HG02588 (cell line): Measurements from ENCODE around the gene CCDC7.
"Not testable (repeated sequence)": the region's sequence is repeated elsewhere in the genome, so short reads cannot be mapped to it uniquely, and the experiment has no call there.

Experiments
- ATAC-seq: cut with Tn5 transposase; IDR thresholded peaks from one replicate; pipeline ENCODE4 v1.9.1; 2021; ENCODE audit warnings: mild to moderate bottlenecking, moderate library complexity; ENCODE audit not compliant: unreplicated experiment

The CCDC7 gene

DNA sequence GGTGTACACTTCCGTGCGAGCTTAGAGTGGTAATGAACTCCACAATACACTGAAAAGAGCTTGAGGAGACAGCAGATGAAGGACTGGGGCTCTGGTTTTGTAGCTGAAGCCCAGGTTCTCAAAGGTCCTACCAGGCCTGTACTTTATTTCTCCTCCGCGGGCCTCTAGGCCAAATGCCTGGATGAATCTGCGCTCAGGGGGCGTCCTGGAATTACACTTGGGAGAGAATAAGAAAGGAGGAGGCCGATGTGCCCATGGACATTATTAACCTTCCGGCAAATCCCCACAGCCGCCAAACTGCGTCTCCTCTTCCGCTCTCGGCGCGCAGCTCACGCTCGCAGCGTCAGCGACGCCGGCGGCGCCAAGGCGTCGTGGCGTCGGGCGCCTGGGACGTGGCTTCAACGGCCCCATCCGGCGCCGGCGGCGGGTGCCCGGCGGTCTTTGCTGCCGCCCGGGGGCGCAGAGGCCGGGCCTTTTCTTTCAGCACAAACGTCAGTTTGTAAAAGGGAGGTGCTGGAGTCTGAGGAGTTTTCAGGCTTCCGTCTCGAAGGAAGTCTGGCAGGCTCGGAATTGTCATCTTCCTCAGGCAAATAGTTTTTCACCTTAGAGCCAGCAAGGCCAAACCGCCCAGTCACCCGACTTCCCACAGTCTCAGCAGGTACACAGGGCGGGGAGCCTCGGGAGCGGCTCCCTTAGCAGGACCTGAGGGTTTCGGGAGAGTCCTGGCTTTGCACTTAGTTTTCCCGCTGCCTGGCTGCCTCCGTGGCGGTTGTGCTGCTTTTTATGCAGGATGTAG is at the start of gene CCDC7:
CCDC7 (plus strand) TSS at position 401 of the 796 bp plus-strand sequence. CDS start 5,503 bp downstream, outside the sequence.
- peak; percentile 99 for ATAC-seq

DNA sequence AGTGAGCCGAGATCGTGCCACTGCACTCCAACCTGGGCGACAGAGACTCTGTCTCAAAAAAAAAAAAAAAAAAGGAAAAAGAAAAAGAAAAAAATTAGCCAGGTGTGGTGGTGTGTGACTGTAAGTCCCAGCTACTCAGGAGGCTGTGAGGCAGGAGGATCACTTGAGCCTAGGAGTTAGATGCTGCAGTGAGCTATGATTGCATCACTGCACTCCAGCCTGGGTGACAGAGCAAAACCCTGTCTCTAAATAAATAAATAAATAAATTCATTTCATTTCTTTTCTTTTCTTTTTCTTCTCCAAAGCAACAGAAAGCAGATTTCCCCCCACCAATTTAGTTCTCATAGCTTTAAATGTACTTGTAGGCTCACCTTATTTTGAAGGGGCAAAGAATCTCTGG is 48.8 kb upstream of the CCDC7 start:
- ATAC-seq = not testable (repeated sequence)

DNA sequence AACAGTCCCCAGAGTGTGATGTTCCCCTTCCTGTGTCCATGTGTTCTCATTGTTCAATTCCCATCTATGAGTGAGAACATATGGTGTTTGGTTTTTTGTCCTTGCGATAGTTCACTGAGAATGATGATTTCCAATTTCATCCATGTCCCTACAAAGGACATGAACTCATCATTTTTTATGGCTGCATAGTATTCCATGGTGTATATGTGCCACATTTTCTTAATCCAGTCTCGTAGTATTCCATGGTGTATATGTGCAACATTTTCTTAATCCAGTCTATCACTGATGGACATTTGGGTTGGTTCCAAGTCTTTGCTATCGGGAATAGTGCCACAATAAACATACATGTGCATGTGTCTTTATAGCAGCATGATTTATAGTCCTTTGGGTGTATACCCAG is 46.2 kb upstream of the CCDC7 start:
- not testable (repeated sequence) for ATAC-seq

DNA sequence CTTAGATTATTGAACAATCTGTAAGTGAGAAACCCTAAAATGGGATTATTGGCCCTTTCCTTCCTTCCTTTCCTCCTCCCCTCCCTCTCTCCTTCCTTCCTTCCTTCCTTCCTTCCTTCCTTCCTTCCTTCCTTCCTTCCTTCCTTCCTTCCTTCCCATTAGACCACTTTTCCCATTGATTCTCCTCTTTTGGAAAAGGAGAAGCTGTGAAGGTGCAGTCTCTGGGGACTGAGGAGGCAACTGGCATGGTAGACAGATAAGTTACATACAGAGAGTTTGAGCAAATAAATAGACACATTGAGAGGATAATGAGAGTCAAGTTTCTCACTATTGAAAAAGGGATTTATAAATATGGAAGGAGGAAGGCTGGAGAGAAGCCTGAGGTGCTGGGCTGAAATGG is 45.0 kb upstream of the CCDC7 start:
- no peak for ATAC-seq

DNA sequence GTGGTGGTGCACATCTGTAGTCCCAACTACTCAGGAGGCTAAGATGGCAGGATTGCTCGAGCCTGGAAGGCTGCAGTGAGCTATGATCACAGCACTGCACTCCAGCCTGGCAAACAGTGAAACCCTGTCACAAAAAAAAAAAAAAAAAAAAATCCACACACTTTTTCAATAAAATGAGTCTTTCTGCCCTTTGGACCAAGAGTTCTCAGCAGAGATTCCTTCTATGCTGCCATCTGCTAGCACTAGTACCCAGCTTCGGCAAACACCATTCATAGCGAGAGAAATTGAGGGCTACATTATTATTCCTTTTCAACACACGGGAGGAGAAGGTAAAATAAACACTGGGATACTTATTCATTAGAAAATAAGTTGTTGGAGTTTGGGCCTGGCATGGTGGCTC is 43.4 kb upstream of the CCDC7 start:
- no peak for ATAC-seq

DNA sequence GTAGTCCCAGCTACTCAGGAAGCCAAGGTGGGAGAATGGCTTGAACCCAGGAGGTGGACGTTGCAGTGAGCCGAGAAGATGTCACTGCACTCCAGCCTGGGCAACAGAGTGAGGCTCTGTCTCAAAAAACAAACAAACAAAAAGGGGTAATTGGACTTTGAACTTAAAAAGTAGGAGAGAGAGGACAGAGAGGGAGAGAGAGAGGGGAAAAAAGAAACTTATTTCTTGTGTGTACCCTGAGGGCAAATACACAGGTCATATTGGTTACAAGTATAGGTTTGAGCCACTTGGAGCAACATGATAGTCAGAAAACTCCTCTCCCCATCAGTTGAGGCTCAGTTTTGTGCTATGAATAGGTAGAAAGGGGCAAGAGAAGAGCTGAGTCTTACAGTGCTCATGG is 42.8 kb upstream of the CCDC7 start:
- no peak for ATAC-seq

DNA sequence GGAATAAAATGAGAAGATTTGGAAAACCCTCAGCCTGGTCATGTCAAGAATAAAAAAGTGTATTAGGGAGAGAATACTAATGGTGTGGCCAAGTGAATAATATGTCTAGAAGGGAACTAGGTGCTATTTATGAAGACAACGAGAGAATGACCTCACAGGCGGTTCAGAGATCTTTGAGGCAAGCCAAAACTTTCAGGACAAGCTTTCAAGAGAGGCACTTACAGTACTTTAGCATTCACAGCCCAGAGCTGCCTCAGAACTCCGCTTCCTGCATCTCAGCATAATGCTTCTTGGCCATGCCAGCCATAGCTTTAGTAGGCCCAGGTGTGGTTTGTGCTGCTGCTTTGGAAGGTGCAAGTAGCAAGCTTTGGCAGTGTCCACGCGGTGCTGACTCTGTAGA is 37.2 kb upstream of the CCDC7 start:
- no peak for ATAC-seq

DNA sequence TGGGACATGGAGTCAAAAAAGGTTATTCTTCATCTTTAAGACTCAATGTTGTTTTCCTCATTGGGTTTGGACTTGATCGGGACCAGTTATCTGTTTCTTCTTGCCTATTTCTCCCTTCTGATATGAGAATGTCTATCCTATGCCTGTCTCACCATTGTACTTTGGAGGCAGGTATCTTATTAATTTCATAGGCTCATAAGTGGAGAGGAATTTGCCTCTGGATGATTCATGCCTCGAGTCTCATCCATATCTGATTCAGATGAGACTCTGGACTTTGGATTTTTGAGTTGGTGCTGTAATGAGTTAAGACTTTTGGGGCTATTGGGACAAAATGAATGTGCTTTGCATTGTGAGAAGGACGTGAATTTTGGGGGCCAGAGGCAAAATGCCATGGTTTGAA is 36.2 kb upstream of the CCDC7 start:
- ATAC-seq = no peak

DNA sequence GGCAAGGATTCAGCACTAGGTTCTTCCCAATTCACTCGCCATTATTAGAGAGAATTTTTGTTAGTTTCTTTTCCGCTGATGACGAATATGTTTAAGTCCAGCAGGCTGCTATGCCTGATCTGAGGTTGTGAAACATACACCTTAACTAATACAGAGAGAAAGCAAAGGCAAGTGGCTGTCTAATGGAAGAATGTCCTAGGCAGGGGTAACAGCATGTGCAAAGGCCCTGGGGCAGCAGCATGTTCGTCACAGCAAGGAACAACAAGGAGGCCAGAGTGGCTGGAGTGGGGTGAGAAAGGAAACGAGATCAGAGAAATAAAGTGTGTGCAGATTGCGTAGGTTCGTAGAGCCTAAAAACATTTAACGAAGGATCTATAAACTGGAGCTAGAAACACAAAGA is 35.4 kb upstream of the CCDC7 start:
- ATAC-seq = no peak

DNA sequence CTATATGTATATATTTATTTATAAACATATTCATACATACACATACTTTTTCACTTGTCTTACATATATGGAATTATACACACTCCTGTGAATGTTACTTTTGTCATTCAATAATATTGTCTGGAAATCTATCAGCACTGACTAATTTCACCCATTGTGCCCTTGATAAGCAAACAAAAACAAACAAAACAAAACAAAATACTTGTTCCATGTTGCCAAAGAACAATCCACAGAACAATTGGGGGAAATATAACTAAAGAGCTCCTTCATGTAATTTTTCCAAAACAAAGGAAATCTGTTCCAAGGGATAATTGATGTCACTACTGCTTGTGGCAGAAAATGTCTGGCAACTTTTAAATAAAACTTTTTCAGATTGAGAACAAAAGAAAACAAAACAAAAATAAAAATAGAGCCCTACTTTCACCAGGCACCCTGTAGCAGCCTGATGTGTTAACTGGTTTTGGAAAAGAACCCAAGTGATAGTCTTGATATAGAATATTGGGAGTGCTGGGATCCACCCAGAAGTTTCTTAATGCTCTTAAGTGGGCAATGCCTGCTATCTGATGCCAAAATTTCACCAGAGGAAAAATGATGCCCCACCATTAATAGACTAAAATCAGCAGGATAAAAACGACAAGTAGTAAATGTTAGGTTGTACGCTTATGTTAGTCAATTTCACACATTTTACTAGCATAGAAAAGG is 34.0 kb upstream of the CCDC7 start:
- ATAC-seq = no peak

DNA sequence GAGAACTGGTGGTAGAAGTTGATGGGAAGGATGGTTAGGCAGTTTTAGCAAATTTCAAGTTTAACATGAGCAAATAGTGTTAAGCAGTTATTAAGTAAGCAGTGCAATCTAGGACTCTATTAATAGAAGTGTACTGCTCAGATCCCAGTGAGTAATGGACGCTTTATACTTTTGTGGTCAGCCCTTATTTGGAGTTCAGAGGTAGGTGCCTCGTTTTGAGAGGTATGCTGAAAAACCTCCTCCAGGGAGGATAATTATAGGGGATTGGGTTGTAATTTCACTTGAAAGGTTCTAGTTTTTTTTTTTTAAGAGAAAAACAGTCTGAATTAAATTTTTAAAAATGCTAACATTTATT is 33.5 kb upstream of the CCDC7 start:
- ATAC-seq = no peak

DNA sequence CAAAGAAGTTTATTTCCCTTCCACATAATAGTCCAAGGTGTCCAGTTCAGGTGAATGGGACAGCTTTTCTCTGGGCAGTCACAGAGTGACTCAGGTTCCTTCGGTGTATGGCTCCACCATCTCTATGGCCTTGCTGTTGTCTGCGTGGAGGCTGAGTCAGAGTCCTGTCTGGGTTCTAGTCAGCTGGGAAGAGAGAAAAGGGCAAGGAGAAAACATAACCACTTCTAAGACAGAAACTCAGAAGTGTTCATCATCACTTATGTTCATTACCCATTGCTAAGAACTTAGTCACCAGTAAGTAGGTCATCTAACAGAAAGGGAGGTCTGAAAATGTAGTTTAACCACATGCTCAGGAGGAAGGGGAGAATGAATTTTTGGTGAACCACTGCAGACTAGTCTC is 32.4 kb upstream of the CCDC7 start:
- no peak for ATAC-seq

DNA sequence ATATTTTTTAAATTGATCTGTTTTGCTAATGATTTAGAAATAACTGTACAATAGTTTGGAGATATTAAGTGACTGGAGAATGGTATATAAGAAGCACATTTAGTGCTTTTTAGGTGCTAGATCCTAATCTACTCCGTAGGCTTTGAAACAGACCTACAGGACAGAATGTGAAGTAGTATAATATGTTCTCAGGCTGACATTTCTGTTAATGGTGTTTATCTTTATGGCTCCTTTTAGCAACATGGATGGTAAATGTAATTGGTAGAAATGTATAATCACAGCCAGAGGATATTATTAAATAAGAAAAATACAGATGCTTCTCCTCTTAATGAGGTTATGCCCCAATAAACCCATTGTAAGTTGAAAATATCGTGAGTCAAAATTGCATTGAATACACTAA is 30.6 kb upstream of the CCDC7 start:
- ATAC-seq = no peak

DNA sequence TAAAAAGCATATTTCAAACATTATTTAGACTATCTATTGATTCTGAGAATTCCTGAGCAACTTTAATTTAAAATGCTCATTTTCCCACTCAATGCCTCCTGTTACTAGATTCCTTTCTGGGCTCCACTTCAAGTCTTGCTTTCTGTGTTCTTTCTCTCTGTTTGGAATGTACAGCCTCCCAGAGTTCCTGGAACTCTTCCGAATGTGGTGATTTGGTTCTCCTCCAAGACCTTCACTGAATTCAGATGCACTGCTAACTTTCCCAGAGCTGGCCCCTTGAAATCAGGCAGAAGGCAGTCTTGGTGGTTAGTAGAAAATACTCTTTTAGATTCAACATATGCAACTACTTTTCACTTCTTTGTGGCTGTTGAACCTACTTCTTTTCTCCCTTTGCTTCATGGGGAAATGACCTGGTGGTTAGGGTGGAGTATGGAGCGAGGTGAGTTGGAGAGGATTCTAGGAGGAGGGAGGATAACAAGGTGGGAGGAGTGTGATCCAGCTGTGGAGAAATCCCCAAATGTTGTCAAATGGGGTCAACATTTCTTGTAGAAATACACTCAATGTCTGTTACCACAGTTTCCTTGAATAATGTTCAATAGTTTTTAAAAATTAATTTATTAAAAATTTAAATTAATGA is 27.9 kb upstream of the CCDC7 start:
- ATAC-seq = no peak

DNA sequence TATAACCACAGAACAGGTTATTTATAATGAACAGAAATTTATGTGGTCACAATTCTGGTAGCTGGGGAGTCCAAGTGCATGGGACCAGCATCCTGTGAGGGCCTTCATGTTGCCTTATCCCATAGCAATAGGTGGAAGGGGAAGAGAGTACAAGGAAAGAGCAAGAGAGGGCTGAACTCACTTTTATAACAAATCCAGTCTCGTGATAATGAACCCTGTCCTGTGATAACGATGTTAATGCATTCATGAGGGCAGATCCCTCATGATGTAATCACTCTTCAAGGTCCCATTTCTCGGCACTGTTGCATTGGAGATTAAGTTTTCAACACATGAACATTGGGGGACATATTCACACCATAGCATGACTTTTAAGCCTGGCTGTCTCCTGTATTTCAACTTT is 27.4 kb upstream of the CCDC7 start:
- ATAC-seq = no peak

DNA sequence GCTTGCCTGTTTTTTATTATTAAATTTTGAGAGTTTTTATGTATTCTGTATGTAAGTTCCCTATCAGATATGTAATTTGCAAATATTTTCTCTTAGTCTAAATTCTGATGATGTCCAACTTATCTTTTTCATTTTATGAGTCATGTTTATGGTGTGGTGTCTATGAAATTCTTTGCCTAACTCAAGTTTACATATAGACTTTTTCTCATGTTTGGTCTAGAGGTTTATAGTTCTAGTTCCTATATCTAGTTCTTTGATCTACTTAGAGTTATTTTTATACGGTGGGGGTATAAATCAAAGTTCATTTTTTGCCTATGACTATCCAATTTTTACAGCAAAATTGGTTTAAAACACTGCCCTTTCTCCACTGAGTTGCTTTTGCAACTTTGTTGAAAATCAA is 26.3 kb upstream of the CCDC7 start:
- no peak for ATAC-seq

DNA sequence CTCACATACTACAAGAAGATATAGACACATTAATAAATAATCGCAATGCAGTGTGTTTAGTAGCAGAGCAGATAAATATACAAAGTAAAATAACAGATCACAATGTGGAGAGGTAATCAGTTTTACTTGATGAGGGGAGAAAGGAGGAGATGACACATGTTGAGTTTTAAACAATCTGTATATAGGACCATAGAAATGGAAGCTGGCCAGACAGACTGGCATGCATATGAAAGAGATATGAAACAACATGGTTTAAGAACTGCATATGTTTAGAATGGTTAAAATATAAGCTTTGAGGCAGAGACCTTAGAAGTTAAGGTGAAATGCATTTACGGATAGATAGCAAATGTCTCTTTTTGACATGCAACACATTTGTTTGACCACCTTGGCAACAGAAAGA is 19.8 kb upstream of the CCDC7 start:
- ATAC-seq = no peak

DNA sequence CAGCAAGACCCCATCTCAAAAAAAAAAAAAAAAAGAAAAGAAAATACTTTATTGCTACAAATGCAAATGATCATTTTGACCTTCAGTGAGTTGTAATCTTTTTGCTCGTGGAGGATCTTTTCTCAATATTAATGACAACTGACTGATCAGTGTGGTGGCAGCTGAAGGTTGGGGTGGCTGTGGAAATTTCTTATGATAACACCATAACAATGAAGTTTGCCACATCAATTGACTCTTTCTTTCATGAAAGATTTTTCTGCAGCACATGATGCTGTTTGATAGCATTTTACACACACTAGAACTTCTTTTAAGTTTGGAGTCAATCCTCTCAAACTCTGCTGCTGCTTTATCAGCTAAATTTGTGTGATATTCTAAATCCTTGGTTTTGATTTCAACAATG is 12.4 kb upstream of the CCDC7 start:
- no peak for ATAC-seq

DNA sequence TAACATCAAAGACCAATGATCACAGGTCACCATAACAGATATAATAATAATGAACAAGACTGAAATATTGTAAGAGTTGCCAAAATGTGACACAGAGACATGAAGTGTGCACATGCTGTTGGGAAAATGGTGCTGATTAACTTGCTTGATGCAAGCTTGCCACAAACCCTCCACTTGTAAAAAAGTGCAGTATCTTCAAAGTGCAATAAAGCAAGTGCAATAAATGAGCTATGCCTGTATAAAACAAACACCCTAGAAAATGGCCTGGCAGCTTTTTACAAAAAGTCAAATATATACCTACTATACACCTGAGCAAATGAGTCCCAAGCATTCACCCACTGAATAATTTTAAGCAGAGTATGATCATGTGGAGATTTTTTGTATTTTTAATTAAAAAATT is 9.7 kb upstream of the CCDC7 start:
- ATAC-seq = no peak

DNA sequence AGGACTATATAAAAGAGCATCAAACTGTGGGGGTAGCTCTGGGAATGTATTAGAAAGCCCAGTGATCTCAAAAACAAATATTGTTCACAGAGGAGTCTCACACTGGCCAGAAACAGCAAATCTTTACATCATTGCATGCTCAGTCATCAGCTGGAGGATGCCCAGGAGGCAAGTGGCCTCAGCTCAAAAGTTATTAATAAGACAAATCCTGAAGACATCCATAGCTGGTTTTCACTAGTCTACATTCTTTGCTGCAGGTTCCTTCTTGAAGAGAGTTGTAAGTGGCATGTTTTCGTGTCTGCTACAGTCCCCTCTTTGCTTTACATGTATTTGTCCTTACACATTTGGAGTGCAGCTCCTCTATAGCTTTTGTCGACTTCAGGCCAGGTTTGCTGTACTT is 8.6 kb upstream of the CCDC7 start:
- ATAC-seq = no peak

DNA sequence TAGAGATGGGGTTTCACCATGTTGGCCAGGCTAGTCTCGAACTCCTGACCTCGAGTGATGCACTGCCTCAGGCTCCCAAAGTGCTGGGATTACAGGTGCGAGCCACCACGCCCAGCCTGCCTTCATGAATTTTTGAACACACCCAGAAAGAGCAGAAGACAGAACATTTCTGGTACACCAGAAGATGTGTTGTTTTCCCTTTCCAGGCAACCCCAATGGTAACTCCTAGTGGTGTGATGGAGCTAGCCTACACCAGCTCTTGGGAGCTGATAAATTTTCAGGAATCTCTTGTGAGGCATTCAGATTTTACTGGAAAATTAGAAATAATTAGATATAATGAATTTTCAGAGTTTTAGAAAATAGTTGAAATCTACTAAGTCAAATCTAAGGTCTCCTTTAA is 904 bp upstream of the CCDC7 start:
- no peak for ATAC-seq
